Measurements from ENCODE around the gene TCERG1L.
A peak's percentile ranks its signal among the peaks of the same experiment; 100 is the strongest.
"Not testable (repeated sequence)": the region's sequence is repeated elsewhere in the genome, so short reads cannot be mapped to it uniquely, and the experiment has no call there.

The TCERG1L gene

DNA sequence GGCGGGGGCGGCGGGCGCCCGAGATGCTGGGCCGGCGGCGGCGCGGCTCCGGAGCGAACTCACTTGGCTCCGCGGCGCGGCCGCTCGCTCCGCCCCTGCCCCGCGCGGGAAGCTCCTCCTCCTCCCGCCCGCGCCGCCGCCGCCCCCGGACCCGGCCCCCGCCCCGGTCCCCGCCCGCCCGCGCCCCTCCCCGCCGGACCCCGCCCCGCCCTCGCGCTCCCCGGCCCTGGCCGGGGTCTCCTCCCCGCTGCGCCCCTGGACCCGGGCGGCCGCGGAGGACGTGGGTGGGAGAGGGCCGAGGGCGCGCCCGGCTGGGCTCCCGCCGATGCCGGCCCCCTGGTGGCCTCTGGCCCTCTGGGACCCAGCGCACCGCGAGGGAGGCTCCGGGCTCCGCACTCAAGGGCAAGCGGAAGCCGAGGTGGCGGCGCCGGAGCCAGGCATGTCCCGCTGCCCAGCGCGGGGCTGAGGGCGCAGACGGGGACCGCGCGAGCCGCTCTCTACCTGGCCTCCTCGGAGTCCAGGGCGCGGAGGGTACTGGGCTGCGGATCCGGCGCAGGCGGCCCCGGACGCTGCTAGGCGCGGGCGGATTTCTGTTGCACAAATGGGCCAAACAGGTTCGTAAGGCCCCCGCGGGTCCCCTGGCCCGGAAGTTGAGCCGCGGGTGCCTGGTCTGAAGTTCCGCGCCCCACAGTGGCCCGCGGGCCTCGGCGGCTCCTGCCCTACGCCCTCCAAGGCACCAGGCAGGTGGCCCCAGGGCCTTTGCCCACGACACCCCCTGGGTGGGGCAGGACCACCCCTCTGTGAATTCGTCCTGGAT is at the start of gene TCERG1L:
Gene TCERG1L, minus strand, starts transcription at position 61 of the 817 bp plus-strand sequence. CDS start 86 bp downstream, outside the sequence.
- DNase-seq: no peak

DNA sequence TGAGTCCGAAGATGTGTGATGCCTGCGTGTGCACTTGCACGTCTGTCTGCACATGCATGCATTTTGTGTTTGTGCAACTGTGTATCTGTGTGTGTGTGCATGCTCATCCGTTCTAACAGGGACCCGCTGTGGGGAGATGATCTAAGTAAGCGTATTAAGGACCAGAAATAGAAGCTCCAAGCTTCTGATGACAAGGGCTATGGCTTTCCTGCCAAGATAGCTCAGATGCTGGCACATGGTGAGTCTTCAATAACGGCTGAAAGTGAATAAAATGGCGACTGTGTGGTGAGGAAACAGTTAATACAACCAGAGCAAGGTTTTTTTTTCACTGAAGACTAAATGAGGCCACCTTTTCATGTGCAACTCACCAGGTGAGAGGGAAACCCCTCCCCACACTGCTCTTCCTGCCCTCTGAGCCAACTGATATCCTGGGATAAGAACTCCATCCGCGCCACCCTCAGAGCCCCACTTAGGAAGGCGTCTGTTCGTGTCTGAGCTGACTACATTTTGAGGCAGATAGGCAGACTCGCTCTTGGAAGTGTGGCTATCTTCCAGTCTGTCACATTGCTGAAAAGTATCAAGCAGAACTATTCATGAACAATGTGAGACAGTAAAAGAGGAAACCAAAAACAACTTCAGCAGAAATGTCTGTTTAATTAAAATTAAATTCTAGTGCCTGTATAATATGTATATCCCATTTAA is 47.4 kb upstream of the TCERG1L start:
- no peak for DNase-seq

GRCh38 chr10:131356442-131356841 is 44.9 kb upstream of the TCERG1L start:
- no peak for DNase-seq

- no peak for DNase-seq
Observed at GRCh38 chr10:131355881-131356280, 44.4 kb upstream of the TCERG1L start.

DNA sequence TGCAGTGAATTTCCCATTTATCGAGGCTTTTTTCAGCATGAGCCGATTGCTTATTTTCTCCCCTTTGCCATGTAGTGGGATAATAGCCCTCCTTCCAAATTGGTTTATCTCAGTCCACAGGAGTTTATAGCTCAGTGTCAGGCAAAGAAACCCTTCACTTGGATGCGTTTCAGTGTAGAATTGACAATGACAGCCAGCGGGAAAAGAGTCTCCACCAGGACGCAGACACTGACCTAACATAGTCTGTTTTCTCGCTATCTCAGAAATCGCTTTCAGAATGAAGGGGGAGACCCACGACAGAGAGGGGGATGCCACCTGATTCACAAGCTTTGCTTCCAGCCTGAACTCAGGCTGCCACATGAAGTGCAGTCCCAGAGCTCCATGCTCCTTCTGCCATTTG is 43.5 kb upstream of the TCERG1L start:
- no peak for DNase-seq

DNA sequence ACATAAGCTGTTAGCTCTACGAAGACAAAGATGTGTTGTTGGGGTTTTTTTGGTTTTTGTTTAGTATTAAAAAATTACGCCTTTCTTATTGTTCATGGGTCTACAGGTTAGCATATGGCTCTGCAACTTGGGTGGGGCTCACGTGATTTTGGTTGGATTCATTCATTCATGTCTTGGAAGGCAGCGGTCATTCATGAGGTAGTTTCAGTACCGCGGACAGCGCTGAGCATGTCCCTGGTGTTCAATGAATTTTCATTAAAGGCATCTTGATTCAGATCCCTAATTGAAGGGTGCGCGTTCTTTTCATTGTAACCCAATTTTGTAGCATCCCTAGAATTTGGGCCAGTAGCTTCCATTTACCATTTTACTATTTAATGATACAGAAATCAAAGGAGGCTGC is 42.9 kb upstream of the TCERG1L start:
- DNase-seq: peak; percentile 11

GRCh38 chr10:131352765-131353290 is 41.3 kb upstream of the TCERG1L start:
- no peak for DNase-seq

DNA sequence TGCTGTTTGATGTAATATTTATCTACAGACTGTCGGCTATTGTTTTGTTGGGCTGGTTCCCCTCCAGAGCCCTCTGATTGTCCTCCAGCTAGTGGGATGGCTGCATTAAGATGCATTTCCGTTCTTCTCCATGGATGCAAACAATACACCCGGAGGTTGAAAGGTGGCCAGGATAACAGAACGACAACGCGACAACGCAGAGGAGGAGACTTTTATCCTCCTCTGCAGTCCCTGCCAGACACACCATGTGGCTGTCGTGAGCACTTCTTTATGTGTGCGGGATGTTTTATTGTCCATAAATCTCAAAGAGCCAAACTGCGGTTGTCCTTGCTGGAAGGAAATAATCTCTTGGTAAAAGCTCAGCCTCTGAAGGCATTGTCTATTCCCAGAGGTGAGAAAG is 39.1 kb upstream of the TCERG1L start:
- no peak for DNase-seq

DNA sequence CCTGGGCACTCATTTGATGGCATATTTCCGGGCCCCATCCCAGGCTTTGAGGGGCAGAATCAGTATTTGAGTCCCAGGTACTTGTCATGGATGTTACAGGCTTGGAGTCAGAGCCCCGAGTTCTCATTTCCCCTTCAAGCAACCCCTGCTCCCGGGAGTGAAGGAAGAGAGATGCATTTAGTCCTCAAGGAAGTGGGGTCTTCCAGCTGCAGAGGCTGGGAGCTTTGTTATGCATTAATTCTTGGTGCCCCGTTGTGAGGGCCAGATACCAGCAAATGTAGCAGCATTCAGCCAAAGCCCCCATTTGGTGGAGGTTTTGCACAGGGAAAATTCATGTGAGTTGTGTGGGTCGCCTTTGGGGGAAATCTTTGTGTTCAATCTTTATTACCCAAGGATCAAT is 38.7 kb upstream of the TCERG1L start:
- DNase-seq: no peak

DNA sequence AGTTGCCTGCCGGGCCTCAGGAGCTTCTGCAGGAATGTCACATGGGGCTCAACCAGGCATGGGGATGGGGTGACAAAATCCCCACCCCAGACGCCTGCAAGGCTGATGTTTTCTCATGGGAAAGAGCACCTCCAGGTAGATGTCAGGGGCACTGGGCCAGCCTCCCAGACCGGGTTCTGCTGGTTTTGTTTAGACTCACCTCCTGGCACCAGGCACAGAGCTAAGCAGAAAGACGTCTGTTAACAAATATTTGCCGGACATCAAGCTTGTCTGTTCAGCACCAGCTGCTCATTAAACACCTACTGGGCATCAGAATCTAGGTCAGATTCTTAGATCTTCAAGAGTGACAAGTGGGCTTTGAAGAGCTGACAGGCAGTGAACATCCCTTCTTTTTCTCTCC is 34.9 kb upstream of the TCERG1L start:
- DNase-seq: no peak

- DNase-seq: no peak
Observed at GRCh38 chr10:131345691-131346090, 34.2 kb upstream of the TCERG1L start.

DNA sequence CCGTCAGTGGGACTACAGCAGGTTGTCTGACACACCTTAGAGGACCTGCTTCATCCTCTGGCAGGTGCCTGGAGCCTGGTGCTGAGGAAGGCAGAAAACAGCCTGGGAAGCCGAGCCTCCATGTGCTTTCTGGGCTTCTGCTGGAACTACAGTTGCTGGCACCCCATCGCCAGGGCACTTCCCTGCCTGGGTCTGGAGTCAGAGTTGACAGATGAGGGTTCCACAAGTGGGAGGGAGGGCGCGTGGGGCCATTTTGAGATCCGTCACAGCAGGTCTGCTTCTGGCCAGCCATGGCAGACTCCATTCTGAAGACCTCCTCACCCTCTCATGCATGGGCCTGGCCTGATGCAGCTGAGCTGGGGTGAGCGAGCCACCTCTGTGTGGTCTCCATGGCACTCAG is 33.2 kb upstream of the TCERG1L start:
- no peak for DNase-seq

DNA sequence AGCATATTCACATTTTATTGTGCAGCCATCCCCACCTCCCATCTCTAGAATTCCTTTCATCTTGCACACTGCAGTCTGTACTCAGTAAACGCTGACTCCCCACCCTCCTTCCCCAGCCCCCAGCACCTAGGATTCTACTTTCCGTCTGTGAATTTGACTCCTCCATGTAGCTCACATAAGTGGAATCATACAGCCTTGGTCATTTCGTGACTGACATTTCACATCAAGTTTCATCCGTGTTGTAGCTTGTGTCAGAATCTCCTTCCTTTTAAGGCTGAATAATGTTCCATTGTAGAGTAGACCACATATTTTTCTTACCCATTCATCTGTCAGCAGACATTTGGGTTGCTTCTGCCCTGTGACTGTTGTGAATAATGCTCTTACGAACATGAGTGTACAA is 26.2 kb upstream of the TCERG1L start:
- no peak for DNase-seq

DNA sequence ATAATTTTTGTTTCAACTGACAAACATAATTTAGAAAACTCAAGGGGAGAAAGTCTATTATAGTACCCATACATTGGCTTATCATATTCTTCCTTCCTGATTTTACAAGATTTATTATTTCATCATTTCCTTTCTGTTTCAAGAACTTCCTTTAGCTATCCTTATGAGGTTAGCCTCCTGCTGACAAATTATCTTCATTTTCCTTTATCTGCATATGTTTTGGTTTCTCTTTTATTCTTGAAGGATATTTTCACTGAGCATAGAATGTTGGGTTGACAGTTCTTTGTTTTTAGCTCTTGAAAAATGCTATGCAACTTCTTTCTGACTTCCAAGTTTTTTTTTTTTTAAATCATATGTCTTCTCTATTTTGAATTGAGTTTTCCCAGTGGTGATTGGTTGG is 21.3 kb upstream of the TCERG1L start:
- DNase-seq: no peak

- DNase-seq: no peak
Observed at GRCh38 chr10:131323880-131324279, 12.4 kb upstream of the TCERG1L start.

DNA sequence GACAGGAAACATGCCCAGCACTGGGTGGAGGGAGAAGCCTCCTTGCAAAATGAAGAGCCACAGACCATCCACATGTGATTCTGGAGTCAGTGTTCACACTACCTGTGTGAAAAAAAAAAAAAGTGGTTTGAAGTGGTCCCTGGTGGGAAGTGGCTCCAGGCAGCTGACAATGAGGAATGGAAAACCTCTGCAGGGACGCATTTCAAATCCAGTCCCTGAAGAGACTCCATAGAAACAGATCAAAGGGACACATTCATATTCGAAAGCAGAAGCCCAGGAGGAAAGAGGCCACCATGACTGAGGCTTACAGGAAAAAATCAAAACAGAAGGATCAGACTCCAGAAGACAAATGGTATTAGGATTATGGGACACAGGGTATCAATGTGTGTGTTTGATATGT is 11.5 kb upstream of the TCERG1L start:
- DNase-seq: no peak

GRCh38 chr10:131322575-131322974 is 11.1 kb upstream of the TCERG1L start:
- DNase-seq: not testable (repeated sequence)

DNA sequence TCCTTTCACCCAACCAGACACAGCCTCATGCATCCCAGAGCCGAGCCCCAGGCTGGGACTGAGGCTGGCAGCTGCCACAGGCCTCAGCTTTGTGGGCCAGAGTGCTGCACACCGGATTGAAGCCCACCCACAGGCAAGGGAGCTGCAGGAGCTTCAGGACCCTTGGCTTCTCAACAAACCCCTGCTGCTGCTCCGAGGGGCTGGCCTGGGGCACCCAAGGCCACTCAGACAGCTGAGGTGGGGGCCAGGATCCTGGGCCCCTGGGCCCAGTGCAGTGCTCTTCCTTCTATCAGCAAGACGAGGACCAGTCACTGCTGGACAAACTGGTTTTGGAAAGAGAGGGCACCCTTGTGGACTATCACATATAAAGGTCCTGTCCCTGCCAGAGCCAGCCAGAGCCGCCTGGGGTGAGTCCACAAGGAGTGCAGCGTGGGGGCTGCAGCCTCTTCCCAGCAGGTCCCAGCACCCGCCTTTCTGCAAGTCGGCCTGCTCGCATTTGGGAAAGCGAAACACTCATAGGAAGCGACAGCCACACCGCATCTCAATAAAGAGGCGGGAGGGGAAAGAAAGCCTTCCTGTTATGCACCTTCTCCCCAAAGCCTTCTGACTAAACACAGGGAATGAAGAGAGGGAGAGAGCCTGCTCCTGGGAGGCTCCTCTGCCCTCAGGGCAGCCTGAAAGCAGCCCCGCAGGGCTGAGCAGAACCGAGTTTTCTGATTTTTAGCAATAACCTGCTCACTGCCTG is 9.5 kb upstream of the TCERG1L start:
- no peak for DNase-seq

DNA sequence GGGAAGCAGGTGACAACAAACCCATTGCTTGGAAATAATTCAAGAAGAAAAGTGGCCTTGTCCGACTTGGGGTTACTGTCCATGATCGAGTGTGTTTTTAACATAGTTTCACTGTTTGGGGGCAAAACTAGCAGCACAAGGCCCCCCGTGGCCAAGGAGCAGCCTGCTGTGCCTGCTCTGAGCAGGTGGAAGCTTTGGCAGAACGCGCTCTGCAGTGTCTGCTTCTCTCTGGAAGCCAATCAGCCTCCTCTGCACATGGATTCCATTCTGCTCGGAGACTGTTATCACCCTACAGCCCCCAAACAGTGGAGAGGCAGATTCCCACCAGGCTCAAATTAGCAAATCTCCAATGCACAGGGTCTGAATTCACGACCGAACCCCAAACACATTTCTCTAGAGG is 7.3 kb upstream of the TCERG1L start:
- DNase-seq: no peak

DNA sequence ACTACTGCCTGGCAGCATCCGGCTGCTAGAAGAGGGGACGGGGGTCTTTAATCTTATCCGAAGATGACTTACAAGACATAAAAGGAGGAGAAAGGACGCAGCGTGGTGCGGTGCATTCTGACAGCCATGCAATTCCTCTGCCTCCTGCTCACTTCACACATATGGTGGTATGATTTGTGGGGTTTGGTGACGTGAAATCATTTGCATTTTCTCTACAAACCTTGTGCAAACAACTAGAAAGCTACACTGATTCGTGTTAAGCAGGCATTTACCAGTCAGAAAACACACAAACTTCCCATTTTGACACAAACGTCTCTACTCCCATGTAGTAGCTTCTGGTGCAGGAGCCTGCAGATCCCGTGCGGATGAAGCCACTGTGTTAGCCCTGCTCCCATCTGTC is 6.8 kb upstream of the TCERG1L start:
- DNase-seq: no peak

- no peak for DNase-seq
Observed at GRCh38 chr10:131316321-131317075, 5.0 kb upstream of the TCERG1L start.

GRCh38 chr10:131315344-131315743 is 3.8 kb upstream of the TCERG1L start:
- no peak for DNase-seq

DNA sequence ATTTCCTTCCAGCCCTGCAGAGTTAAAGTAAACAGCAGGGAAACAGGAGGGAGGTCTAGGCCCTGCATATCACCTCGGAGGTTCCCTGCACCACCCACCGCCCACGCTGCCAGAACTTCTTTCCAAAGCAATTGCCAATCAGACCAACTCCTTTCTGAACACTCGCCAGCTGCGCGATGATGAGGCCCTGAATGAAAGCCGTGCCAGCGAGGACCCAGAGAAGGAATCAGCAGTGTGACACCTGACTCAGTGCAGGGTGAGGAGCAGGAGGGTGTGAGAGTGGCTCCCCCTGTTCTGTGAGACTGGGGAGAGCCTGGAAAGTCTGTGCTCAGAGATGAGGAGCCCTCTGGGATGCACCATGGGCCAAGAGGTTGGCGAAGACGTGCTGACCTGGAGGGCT is 3.3 kb upstream of the TCERG1L start:
- no peak for DNase-seq

Data from RPMI8226 (cell line).